SU-DHL-6 (cell line): Measurements from ENCODE around the gene KCNIP2.

Experiments
- H2AFZ ChIP-seq: fragments of 200-600 bp; sonication (generic); 2 replicates; pipeline ENCODE4 v1.6.1; 2014; ENCODE audit warnings: low read depth, mild to moderate bottlenecking, moderate library complexity, mixed read lengths, antibody characterized with exemption, low read length; ENCODE audit not compliant: severe bottlenecking
- H3F3A ChIP-seq: fragments of 200-600 bp; shearing (Covaris generic); 2 replicates; pipeline ENCODE4 v1.6.0; 2016; ENCODE audit warnings: antibody characterized with exemption, mild to moderate bottlenecking; ENCODE audit not compliant: insufficient read depth
- H3K27ac ChIP-seq: fragments of 200-600 bp; sonication (generic); 2 replicates; pipeline ENCODE4 v1.5.1; 2016; ENCODE audit warnings: low read depth, mild to moderate bottlenecking, low read length, moderate library complexity, mixed read lengths
- H3K27me3 ChIP-seq: fragments of 200-600 bp; sonication (generic), shearing (Covaris generic); 2 replicates; pipeline ENCODE4 v1.6.0; 2014; ENCODE audit warnings: mild to moderate bottlenecking, low read length
- H3K36me3 ChIP-seq: fragments of 200-600 bp; sonication (generic); 2 replicates; pipeline ENCODE4 v1.6.1; 2014; ENCODE audit warnings: mild to moderate bottlenecking, low read length, mixed read lengths
- H3K4me2 ChIP-seq: fragments of 300-600, 200-600 bp; shearing (Covaris generic), sonication (generic); 2 replicates; pipeline ENCODE4 v1.6.0; 2014; ENCODE audit warnings: low read length, low read depth, mild to moderate bottlenecking; ENCODE audit not compliant: poor library complexity, severe bottlenecking
- H3K4me3 ChIP-seq: fragments of 200-600 bp; sonication (generic); 2 replicates; pipeline ENCODE4 v1.5.1; 2014; ENCODE audit warnings: antibody characterized with exemption, low read length, mild to moderate bottlenecking, mixed read lengths; ENCODE audit not compliant: insufficient read depth, poor library complexity, severe bottlenecking
- H3K79me2 ChIP-seq: fragments of 200-600 bp; sonication (generic); 2 replicates; pipeline ENCODE4 v1.6.1; 2014; ENCODE audit warnings: mild to moderate bottlenecking, low read length, moderate library complexity; ENCODE audit not compliant: insufficient read depth
- H3K9ac ChIP-seq: fragments of 200-600 bp; sonication (generic); 2 replicates; pipeline ENCODE4 v1.7.0; 2014; ENCODE audit warnings: mild to moderate bottlenecking, low read length
- H3K9me2 ChIP-seq: fragments of 200-600 bp; sonication (generic); replicated peaks from 2 replicates; pipeline ENCODE4 v1.6.1; 2014; ENCODE audit warnings: low read length; ENCODE audit not compliant: insufficient read depth
- H3K9me3 ChIP-seq: fragments of 200-600 bp; sonication (generic); 2 replicates; pipeline ENCODE4 v1.6.1; 2014; ENCODE audit warnings: low read length, mixed read lengths; ENCODE audit not compliant: insufficient read depth
- H4K20me1 ChIP-seq: fragments of 200-600 bp; sonication (generic); 2 replicates; pipeline ENCODE4 v1.6.1; 2014; ENCODE audit warnings: low read depth, mild to moderate bottlenecking, antibody characterized with exemption, low read length, moderate library complexity, mixed read lengths
- EZH2phosphoT487 ChIP-seq: fragments of 200-600 bp; sonication (generic), shearing (Covaris generic); conservative IDR thresholded peaks from 2 replicates; pipeline ENCODE4 v1.6.1; 2018; ENCODE audit warnings: mild to moderate bottlenecking, antibody characterized with exemption, low read length, moderate library complexity, mixed read lengths
- TF ChIP-seq, protein P1 (sequence below): fragments of 200-600 bp; sonication (generic); IDR thresholded peaks from one replicate; pipeline ENCODE4 v1.5.1; 2017; ENCODE audit warnings: antibody characterized with exemption, mild to moderate bottlenecking, low read length, moderate library complexity; ENCODE audit not compliant: insufficient read depth, poor library complexity, severe bottlenecking

Gene KCNIP2

DNA sequence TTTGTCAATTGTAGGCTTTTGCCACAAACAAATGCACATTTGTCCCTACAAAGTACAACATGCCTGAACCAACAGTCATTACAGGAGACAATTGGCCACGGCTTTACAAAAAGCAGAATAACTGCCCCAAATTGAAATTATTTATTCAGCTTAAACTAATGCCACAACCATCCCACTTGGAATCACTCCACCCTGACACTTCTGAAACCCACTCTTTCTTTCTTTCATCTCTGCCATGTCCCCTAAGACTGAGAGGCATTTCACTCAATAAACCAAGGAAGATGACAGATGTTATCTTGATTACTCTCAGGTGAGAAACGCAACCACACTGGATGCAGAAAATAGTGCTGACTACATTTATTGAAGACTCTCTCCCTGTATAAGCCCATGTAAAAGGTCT, 57.8 kb downstream of the KCNIP2 start:
- no peaks in the 10 kb centered on the region; the same call in 1 of the 2 replicates for H3K79me2 ChIP-seq
- no peak overlapping the region for H3K4me3 ChIP-seq
- H3K27ac ChIP-seq: no peak overlapping the region
- peaks cover 31% of the 10 kb centered on the region for H3F3A ChIP-seq
- H2AFZ ChIP-seq: no peak overlapping the region
- H4K20me1 ChIP-seq: no peaks in the 10 kb centered on the region; the same call in 1 of the 2 replicates
- H3K4me2 ChIP-seq: no peak overlapping the region
- peaks cover 2% of the 10 kb centered on the region; the same call in 1 of the 2 replicates for H3K36me3 ChIP-seq
- H3K9ac ChIP-seq: no peak overlapping the region
- TF ChIP-seq EZH2phosphoT487: no peak
- TF ChIP-seq, protein P1, sequence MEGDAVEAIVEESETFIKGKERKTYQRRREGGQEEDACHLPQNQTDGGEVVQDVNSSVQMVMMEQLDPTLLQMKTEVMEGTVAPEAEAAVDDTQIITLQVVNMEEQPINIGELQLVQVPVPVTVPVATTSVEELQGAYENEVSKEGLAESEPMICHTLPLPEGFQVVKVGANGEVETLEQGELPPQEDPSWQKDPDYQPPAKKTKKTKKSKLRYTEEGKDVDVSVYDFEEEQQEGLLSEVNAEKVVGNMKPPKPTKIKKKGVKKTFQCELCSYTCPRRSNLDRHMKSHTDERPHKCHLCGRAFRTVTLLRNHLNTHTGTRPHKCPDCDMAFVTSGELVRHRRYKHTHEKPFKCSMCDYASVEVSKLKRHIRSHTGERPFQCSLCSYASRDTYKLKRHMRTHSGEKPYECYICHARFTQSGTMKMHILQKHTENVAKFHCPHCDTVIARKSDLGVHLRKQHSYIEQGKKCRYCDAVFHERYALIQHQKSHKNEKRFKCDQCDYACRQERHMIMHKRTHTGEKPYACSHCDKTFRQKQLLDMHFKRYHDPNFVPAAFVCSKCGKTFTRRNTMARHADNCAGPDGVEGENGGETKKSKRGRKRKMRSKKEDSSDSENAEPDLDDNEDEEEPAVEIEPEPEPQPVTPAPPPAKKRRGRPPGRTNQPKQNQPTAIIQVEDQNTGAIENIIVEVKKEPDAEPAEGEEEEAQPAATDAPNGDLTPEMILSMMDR: no peak
- H3K9me2 ChIP-seq: no peaks in the 10 kb centered on the region
- no peaks in the 10 kb centered on the region for H3K9me3 ChIP-seq
- no peaks in the 10 kb centered on the region for H3K27me3 ChIP-seq

DNA sequence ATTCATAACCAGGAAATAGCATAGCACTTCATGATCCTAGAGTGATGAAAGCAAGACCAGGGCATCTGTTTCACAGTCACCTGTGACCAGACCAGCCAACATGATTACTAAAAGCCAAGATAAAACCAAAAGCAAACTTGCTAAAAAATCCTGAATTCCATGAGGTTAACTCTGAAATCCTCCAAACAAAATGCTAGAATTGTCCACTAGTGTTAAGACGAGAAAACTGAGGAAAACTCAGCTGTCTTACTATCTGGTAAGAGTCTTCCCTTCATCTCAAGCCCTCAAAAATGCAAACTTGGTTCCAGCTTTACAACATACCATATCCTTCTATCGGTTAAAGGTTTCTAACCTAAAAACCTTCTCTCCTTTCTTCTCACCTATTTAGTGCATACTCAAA, 59.0 kb downstream of the KCNIP2 start:
- TF ChIP-seq, protein P1: no peak
- TF ChIP-seq EZH2phosphoT487: no peak
- Histone ChIP-seq H3K79me2 (no peaks in the 10 kb centered on the region; the same call in 1 of the 2 replicates), H3K27me3 (no peaks in the 10 kb centered on the region), H3K4me3 (no peak overlapping the region), H3F3A (peaks cover 31% of the 10 kb centered on the region), H3K9me3 (no peaks in the 10 kb centered on the region), H3K27ac (peak overlapping the region; percentile 47; the same call in 1 of the 2 replicates), H3K36me3 (no peaks in the 10 kb centered on the region; the same call in 1 of the 2 replicates), H4K20me1 (no peaks in the 10 kb centered on the region; the same call in 1 of the 2 replicates), H2AFZ (no peak overlapping the region), H3K4me2 (no peak overlapping the region), H3K9me2 (no peaks in the 10 kb centered on the region), H3K9ac (no peak overlapping the region)

DNA sequence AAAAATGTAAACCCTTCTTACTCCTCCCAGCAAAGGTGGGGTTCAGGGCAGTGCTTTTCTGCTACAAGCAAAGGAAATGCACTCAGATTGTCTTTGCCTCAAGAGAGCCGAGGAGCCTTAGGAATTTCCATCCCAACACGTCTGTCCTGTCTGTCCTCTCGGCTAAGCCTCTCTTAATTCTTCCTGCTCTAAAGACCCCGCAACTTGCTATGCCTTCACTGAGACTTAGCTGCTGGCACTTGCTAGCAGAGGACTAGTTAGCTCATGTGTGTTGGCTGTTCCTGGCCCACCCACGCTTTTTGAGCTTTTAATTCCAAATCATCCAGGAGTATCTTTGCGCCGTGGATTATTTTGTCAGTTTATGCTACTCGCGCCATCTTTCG, 59.9 kb downstream of the KCNIP2 start:
- Histone ChIP-seq H3K27ac (peak overlapping the region; percentile 47), H3K79me2 (no peaks in the 10 kb centered on the region; the same call in 1 of the 2 replicates), H3K4me2 (peak overlapping the region; percentile 79), H3K9ac (peak overlapping the region; percentile 85), H3F3A (peaks cover 31% of the 10 kb centered on the region), H3K9me3 (no peaks in the 10 kb centered on the region), H3K36me3 (no peaks in the 10 kb centered on the region; the same call in 1 of the 2 replicates), H3K27me3 (no peaks in the 10 kb centered on the region), H3K4me3 (peak overlapping the region; percentile 88), H3K9me2 (no peaks in the 10 kb centered on the region), H4K20me1 (no peaks in the 10 kb centered on the region; the same call in 1 of the 2 replicates), H2AFZ (peak overlapping the region; percentile 70)
- TF ChIP-seq, protein P1: no peak
- TF ChIP-seq EZH2phosphoT487: no peak
